ENCODE results near the gene C4A. TPM values are rescaled to one million over a fixed set of nuclear protein-coding genes. Genes with fewer than 3 reads are reported as not detected.

C4A gene
- total and polyA plus RNA-seq, 2 of the 13 experiments (the other 11 are each of a cell fraction or from before 2014, with no cell fraction given): 165 to 478 TPM

- TF ChIP-seq POGK (CRISPR knock-in tag; conservative IDR thresholded peaks at IDR 0.05) (no peak), EED (CRISPR knock-in tag; IDR thresholded peaks at IDR 0.05) (no peak; the same call in 1 of the 2 replicates), SNAI1 (CRISPR knock-in tag; IDR thresholded peaks at IDR 0.05; ENCODE audit: borderline replicate concordance) (peak; percentile 89), ZNF564 (CRISPR knock-in tag; IDR thresholded peaks at IDR 0.05) (peak; percentile 53; the same call in 1 of the 2 replicates), ZNF460 (CRISPR knock-in tag; IDR thresholded peaks at IDR 0.05; ENCODE audit: borderline replicate concordance) (peak; percentile 69; the same call in 1 of the 2 replicates), ZNF746 (CRISPR knock-in tag; IDR thresholded peaks at IDR 0.05) (peak; percentile 88; the same call in 1 of the 2 replicates), SP1 (IDR thresholded peaks at IDR 0.05) (no peak), SP1 (CRISPR knock-in tag; IDR thresholded peaks at IDR 0.05) (peak; percentile 60), EZH2 (conservative IDR thresholded peaks at IDR 0.05; ENCODE audit: low read depth, low read length) (no peak), ZNF513 (CRISPR knock-in tag; conservative IDR thresholded peaks at IDR 0.05) (no peak), ZNF343 (CRISPR knock-in tag; IDR thresholded peaks at IDR 0.05) (0 out of 2 replicates have a peak, but pooled peaks have one; percentile 61), SYNCRIP (IDR thresholded peaks at IDR 0.05; ENCODE audit: insufficient read depth, low read depth, low read length) (no peak), TRIM24 (CRISPR knock-in tag; IDR thresholded peaks at IDR 0.05) (peak; percentile 48; the same call in 1 of the 2 replicates), TAF15 (IDR thresholded peaks at IDR 0.05; ENCODE audit: low read depth, low read length, poor library complexity, severe bottlenecking) (no peak), JARID2 (CRISPR knock-in tag; IDR thresholded peaks at IDR 0.05; ENCODE audit: insufficient replicate concordance) (peak; percentile 36), NKX3-1 (CRISPR knock-in tag; IDR thresholded peaks at IDR 0.05) (0 out of 2 replicates have a peak, but pooled peaks have one; percentile 26), SRSF1 (optimal IDR thresholded peaks at IDR 0.05; ENCODE audit: low read depth, low read length) (no peak), RFXANK (CRISPR knock-in tag; IDR thresholded peaks at IDR 0.05) (peak; percentile 53; the same call in 1 of the 2 replicates), ZNF276 (CRISPR knock-in tag; IDR thresholded peaks at IDR 0.05; ENCODE audit: low read depth) (peak; percentile 43; the same call in 1 of the 2 replicates), PRDM10 (CRISPR knock-in tag; IDR thresholded peaks at IDR 0.05; ENCODE audit: low read depth) (peak; percentile 88; the same call in 1 of the 2 replicates)
These were observed 36.1 kb upstream of the C4A start, which contains the start of gene CFB (continued) for GRCh38 chr6:31945507-31946369.

Measured in HepG2 (cell line).